RKO (cell line): Measurements from ENCODE around the gene CETN1.

Experiments
- DNase-seq: peaks from one replicate; pipeline ENCODE4 v3.0.0-alpha.2; 2016; ENCODE audit warnings: low spot score

The CETN1 gene

DNA sequence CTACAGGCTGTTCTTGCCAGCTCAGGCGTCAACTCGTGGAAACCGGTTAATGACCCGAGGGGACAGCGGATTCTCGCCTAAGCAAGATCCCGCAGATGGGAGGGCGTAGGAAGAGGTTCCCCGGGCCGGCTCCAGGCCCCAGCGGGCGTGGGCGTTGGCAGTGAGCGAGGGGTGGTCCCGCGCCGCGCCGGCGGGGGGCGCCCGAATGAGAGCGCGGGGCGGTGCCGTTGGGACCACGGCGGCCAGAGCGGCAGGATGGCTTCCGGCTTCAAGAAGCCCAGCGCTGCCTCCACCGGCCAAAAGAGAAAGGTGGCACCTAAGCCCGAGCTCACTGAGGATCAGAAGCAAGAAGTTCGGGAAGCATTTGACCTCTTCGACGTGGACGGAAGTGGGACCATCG is at the start of gene CETN1:
Gene CETN1 (plus strand): TSS at position 227 of the 400 bp plus-strand sequence. CDS start 29 bp downstream, at position 256.
- DNase-seq: no peak

DNA sequence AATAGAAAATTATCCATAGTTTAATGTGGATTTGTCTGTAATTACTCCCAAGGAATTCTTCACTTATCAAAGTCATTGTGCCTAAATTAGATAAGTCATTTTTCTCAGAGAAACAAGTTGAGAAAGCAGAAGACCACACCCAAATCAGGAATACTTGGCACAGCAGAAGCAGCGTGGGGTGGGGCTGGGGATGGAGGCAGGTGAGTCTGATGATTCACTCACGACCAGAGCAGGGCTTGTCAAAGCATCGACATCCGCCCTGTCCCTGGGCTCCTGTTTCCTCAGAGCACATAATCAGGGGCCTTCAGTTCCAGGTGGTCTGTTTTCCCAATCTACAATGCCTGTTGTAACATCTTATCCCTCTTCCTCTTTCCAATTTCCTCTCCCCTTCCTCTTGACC is 48.2 kb upstream of the CETN1 start:
- no peak for DNase-seq

DNA sequence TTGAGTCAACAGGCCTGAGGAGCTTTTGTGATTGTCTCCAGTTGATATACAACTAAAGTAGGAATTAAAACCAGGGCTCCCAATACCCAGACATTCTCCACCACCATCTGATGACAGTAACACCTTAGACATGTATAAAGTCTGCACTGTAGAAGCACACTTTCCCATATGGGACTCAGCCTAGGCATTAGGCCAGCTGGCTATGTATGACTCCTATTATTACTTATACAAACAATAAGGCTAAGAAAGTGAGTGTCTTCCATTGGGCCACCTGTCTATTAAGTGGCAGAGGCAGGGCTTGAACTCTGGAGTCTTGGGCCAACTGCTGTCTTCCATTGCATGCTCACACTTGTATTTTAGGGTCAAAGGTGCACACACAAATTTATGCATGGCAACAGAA is 47.5 kb upstream of the CETN1 start:
- DNase-seq: no peak

DNA sequence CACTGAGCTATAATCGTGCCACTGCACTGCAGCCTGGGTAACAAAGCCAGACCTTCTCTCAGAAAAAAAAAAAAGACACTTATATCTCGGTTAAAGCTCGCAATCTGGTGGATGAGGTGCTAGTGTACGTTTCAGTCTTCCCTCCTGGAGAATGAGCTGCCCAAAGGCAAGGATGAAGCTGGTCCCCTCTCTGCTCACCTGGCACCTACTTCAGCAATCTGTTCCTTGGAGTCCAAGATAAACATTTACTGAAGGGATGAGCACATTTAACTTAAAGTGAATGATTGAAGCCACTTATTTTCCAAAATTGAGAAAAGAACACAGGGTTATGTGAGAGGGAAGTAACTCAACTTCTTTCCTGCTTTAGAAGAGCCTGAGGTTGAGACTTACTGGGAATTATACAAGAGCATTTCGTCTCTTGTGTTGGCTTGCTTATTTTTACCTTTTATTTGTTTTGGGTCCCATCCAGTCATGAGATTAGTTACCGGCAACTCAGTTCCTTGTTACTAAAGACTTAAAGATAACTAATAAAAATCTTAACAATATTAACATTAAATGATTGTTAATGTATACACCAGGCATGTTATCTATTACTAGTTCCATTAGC is 46.1 kb upstream of the CETN1 start:
- DNase-seq: no peak

DNA sequence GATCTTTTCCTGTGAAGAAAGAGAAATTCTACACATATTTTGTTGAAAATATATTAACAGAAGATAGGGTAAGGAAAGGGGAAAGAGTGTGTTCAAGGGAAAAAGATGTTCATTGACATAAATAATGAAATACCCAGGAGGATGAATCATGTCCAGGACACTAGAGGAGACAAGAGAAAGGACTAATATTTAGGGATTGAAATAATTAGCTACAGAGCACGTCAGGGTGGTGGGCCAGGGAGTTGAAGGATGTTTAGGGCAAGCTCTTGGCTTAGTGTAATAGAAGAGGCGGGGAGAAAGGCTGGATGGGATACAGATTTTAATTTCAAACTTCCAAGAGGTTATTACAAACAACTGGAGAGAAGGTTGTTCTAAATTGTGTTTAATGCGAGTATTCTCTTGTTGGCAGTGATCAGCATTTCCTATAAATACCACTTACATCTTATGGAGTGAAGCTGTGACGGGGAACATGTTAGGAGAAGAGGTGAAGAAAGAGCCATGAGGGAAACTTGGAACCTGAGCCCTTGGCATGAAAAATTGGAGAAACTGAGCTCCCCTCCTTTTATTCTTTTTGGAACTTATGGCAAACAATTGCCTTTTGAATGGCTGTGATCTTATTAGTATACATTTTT is 36.6 kb upstream of the CETN1 start:
- no peak for DNase-seq

DNA sequence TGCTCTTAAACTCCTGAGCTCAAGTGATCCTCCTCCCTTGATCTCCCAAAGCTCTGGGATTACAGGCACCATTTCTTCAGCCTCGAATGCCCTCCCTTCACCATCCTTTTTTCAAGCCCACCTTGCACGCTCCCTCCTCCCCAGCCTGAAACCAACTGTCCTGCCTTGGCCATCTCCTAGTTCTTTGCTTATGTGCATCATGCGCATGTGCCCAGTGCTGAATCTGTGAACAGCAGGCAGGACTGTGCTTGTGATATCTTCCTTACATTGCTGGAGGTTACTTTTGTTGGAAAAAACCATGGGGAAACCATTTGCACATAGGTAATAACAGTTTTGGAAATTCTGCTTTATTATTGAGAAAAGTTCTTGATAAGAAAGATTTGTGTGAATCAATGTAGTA is 30.2 kb upstream of the CETN1 start:
- DNase-seq: no peak

DNA sequence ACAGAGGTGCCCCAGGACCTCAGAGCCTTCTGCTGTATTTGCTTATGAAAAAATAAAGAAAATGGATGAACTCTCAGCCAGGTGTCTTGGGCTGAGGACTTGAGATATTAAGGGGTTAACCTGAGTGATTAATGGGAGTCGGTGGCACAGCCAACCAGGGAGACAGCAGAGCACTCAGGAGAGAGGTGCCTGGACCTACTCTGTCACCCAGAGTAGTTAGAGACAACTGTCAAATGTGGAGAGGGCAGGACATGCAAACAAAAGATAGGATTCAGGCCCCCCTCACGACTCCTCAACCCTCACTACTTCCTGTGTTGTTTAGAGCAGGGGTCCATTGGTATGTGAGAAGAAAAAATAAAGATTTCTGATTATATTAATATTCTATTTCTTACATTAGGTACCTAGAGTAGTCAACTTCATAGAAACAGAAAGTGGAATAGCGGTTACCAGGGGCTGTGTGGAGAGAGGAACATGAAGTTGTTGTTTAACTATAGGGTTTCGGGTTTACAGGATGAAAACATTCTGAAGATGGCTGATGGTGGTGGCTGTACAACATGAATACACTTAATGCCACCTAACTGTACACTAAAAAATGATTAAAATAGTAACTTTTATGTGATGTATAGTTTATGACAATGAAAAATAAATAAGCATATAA is 28.6 kb upstream of the CETN1 start:
- DNase-seq: no peak

DNA sequence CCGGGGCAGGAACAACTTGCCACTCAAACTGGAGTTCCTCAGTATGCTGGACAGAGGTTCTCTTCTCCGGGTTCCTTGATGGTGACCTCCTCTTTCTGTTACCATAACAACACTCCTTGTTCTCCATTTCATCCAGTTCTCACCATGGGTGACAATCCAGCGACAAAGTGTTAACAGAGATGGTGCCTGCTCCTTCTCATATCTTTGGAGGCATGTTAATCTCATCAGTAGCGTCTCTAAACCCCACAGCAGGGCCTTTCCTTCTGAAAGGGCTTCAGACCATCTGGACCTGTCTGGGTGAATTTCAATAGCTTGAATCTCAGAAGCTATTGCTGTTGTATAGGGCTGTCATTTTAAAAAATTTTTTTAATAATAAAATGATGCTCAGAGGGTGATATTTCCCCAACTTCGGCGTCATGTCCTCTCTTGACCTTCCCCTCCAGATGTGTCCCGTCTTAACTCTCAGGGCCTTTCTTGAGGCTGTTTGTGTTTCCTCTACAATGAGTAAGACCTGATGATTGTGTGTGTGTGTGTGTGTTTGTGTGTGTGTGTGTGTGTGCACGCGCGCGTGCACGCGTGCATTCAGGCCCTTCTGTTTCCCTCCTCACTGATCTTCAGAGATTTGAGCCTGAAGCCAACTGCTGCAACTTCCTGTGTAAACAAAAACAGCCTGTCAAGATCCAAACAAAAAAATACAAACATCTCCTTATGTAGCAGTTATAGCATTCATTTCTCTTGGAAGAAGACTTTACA is 24.3 kb upstream of the CETN1 start:
- no peak for DNase-seq

DNA sequence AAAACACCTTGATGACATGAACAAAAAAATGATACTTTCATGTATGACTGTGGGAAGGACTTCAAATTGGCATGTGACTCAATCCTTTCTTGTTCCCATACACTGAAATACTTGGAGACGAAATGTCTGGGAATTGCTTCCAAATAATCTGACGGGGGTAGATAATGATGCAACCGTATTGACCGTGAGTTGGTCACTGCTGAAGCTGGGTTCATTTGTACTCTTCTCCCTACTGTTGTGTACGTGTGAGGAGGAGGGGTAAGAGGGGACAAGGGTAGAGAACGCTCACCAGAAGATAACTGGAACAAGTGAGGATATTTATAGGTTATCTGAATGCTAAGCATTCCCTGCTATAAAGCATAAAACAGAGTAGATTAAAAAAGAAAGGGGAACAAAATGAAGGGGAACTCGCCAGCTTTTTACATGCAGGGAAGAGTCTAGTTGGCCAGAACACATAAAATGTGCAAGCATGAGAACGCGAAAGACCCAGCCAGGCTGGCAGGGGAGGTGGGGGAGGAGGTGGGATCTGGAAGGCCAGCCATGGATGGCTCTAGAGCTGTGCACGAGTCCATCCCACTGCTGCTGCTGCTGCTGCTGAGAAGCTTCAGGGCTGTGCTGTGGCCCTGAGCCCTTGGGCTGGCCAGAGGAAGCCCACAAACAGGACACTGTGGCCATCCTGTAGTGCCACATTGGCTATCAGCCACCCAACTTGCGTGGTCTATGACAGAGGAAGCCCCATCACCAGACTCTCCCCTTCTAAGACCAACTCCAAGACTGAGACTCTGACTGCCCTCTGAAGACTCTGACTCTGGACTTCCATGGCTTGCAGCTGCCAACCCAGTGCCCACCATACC is 15.2 kb upstream of the CETN1 start:
- no peak for DNase-seq

DNA sequence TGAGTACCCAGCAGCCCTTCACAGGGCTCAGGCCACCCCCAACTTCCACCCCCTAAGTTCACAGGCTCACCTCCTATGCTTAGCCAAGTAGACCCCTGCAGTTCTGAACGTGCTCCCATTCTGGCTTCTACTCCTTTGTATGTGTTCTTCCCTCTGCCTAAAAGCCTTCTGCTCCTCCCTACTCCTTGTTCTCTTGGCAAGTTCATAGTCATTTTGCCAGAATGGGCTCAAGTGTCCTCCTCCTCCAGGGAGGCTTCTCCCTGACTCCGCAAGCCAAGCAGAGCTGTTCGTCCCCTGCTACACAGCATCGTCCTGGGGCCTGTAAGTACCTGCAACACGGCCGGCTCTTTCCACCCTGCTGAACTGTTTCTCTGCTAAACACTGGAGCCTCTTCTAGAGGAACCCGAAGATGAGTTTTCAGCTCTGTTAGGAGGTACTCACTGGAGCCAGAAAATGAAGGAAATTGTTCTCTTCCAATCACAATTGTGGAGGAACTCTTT is 14.6 kb upstream of the CETN1 start:
- DNase-seq: no peak

DNA sequence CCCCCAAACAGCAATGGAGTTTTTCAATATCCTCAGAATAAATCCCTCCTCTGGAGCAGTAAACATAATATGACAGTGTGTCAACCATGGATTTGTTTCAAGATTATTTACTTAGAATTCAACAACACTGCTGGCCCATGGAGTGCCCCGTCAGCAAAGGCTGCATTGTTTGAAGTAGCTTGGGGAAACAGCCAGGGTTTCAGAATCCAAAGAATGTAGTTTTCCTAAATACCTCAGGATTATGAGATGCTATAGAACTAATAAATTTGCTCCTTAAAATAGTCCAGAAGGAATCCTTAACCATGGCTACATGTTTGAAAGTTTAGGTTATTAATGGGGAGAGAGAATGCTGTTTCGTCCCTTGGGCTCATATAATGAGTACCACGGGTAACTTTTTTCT is 13.1 kb upstream of the CETN1 start:
- no peak for DNase-seq

DNA sequence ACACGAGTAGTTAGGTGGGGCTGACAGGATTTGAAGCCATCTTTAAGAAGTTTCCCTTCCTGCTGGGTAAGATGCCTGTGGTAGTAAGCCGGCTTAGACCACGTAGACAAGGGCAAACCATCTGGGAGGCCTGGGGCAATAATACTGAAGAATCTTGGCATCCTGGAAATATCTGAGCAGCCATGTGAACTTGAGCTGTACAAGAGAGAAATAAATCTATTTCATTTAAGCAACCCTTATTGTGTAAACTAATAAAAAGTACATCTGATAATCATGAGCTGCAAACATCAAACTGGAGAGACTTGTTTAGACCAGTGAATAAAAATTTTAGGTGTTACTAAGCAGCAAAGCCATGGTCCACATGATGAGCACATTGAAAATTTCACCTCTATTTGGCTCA is 11.4 kb upstream of the CETN1 start:
- DNase-seq: no peak

DNA sequence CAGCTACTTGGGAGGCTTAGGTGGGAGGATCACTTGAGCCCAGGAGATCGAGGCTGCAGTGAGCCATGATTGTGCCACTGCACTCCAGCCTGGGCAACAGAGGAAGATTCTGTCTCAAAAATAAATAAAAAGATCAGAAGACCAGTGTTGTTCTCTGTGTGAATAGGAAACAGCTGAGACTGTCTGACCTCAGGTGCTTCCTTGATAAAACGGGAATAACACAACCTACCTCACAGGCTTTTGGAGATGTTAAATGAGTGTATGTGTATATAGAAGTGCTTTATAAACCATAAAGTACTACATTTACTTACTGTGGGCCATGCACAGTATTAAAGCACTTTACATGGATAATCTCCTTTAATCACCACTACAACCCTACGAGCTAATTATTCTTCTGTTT is 9.9 kb upstream of the CETN1 start:
- no peak for DNase-seq

DNA sequence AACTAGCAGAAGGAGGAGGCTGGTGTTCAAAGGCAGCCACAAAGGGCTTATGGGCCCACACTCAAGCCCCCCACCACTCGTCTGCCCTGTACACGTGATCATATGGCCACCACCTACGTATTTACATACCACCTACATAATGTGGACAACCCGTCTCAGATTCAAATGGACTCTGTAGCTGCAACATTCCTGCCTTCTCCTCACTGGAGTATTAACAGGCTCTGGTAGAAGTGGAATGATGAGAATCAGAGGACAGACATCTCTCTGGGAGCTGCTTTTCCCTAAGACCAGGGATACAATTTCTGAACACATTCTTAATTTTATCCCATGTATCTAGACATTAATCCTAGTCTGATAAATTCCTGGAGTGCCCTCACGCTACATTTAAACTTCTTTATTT is 9.5 kb upstream of the CETN1 start:
- no peak for DNase-seq

DNA sequence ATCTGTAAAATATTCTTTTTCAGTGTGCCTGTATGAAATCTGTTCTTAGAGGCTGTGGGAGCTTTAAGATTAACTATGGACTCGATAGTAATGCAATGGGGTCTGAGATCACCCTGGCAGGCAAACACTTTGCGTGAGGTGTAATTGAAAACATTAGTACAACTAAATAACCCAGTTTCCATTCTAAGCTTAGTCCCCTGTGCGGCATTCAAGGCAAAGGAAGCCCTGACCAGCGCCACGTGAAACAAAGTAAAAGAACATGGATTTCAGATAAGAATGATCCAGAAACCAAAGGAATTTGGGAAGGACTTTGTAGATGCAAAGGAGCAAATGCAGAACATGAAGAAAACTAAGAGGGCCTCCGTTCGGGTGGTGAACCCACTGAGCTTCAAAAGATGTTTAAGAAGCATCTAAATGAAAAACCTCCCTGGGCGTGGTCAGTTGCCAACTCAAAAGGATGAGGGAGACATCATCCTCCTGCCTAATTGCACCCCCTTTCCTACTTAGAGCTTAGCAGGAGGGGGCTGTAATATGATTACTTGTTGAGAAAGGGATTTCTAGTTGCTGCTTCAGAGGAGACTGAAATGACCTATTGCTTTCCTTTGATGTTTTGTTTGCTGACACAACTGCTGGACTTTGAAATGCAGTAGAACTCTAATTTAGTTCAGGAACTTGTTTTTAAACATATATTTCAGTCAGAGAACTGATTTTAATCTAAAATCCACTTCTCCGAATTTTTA is 7.9 kb upstream of the CETN1 start:
- no peak for DNase-seq

DNA sequence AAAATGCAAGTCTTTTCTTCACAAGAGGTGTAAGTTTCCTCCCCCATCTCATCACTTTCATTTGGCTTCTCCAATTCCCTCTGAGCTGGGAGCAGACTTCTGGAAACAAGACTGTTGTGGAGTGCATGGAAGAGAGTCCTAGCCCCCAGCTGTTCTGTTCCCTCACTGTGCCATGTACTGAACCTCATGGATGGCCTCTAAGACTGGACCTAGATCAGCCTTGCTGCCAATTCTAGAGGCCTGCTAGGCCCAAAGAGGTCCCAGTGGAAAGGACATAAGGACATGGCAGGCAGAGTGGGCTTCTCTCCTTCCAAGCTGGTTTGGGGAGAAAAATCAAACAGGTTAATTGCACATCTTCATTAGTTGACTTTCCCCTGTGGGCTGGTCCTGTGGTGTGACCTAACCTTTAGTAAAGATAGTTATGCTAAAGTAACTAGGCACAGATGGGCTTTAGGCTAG is 7.3 kb upstream of the CETN1 start:
- no peak for DNase-seq

DNA sequence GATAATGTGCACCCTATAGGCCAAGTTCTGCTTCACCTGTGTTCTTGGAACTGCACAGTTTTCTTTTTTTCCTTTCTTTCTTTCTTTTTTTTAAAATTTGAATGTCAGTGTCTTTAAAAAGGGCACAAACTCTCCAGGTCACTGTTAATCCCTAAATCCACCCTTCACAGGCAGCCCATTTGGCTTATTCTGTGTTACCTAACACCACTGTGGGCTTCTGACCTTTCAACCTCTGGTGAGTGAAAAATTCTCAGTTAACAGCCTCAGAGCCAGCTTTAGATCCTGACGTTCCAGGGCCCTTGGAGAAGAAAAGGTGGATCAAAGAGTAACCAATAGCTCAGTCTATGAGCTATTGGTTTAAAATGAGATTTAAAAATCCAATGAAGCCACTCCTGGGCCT is 6.8 kb upstream of the CETN1 start:
- DNase-seq: no peak

DNA sequence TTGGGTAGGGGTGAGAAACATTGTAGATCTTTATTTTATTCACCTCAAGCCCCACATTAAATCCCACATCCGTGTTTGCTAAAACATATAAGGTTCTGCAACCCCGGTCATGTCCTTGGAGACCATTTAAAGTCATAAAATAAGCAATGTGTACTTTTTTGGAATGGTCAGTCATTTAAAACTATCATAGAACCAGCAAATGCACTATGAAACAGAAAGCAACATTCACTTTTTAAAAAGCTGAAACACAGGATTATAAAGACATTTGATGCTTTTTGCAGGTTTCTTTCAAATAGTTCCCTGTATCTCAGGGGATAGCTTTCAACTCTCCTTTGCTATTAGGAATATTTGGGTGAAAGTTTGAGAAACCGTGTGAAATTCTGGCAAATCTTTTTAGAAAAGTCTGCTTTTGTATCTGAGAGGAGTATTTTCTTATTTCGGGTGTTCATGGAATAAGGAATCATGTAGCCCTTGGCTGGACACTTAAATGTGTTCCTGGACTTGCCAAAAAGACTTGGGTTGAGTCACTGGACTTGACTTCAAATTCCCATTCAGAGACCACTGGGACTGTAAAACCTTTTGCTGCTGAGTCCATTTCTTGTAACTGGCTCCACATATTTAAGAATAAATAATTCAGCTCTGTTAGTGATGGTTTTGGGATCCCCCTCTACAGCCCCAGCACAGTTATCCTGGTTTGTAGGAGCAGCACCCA is 5.9 kb upstream of the CETN1 start:
- DNase-seq: no peak

DNA sequence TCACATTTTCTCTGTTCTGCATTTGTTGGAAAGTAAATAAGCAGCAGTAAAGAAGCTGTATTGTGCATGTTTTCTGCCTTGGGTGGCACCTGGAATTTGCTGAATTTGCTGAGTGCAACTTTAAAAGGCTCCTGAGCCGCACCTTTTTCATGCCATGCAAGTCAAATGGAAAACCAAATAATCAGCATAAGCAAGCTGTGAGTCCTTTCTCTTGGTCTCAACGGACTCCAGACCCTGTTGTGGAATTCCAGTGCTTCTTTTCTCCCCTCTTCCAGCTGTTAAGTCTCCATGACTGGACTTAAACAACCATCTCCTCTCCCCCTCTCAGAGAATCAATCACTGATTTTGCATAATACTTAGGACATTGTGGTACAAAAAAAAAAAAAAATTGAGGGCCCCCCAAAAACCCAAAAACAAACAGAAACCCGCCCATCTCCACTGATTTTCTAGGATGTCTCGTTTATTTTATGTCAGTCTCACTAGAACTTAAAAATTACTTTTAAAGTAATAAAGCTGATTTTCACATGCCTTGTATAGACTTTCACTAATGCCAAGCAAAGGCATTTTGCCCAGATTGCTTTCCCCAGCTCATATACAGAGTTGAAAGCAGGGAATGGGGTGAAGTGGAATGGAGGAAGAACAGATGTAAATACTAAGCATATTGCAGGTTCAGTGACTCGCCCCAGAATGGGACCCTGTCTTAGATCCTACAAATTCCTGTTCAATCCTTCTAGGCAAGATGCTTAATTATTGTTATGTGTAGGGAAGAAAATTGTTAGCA is 5.1 kb upstream of the CETN1 start:
- DNase-seq: no peak

DNA sequence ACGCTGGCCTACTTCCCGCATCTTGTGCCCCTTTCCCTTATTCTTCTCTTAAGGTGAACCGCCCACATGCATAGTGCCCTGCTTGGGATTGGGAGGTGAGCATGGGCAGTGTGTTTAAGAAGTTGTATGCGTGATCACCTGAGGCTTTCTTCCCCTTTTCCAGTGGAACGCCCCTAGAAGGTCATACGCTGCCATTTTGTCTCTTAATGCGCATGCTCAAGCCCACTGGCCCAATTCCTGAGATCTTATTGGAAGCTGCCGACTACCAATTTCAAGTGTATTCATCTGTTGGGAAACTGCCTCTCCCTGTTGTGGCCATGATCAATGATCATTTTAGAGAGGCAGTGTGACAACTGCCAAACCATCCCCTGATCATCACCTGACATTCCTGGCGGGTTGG is 3.3 kb upstream of the CETN1 start:
- DNase-seq: no peak
